EH (cell line): Measurements from ENCODE around the gene RWDD1.
"Not testable (repeated sequence)": the region's sequence is repeated elsewhere in the genome, so short reads cannot be mapped to it uniquely, and the experiment has no call there.

ENCODE experiments used
- DNase-seq: peaks from one replicate; pipeline ENCODE4 v3.0.0-alpha.2; 2015; ENCODE audit warnings: low read depth

RWDD1 gene

GRCh38 chr6:116560130-116560529 is 11.2 kb upstream of the RWDD1 start:
- no peak for DNase-seq

- peak; percentile 79 for DNase-seq
Measured at GRCh38 chr6:116561377-116562018, 9.8 kb upstream of the RWDD1 start.

GRCh38 chr6:116562019-116562403 is 9.3 kb upstream of the RWDD1 start:
- no peak for DNase-seq

- peak; percentile 41 for DNase-seq
Measured at GRCh38 chr6:116562614-116563013, 8.7 kb upstream of the RWDD1 start.

- no peak for DNase-seq
Measured at GRCh38 chr6:116563830-116564229, 7.5 kb upstream of the RWDD1 start.

- DNase-seq: peak; percentile 90
Measured at GRCh38 chr6:116564311-116564710, 7.0 kb upstream of the RWDD1 start.

- peak; percentile 52 for DNase-seq
Measured at GRCh38 chr6:116564921-116565872, 6.1 kb upstream of the RWDD1 start.

- DNase-seq: peak; percentile 63
Measured at GRCh38 chr6:116568111-116568510, 3.2 kb upstream of the RWDD1 start.

GRCh38 chr6:116568821-116569755 is 2.2 kb upstream of the RWDD1 start:
- no peak for DNase-seq

- DNase-seq: no peak
Measured at GRCh38 chr6:116571683-116572000, 338 bp downstream of the RWDD1 start.

- DNase-seq: peak; percentile 62
Measured at GRCh38 chr6:116572162-116572561, 858 bp downstream of the RWDD1 start.

GRCh38 chr6:116575227-116575626 is 3.9 kb downstream of the RWDD1 start:
- no peak for DNase-seq

GRCh38 chr6:116577486-116577885 is 6.2 kb downstream of the RWDD1 start:
- DNase-seq: no peak

GRCh38 chr6:116578335-116578734 is 7.0 kb downstream of the RWDD1 start:
- no peak for DNase-seq

GRCh38 chr6:116579143-116579542 is 7.8 kb downstream of the RWDD1 start:
- DNase-seq: peak; percentile 28

- DNase-seq: peak; percentile 86
Measured at GRCh38 chr6:116580198-116580597, 8.9 kb downstream of the RWDD1 start.

- DNase-seq: no peak
Measured at GRCh38 chr6:116586276-116586675, 15.0 kb downstream of the RWDD1 start.

- DNase-seq: no peak
Measured at GRCh38 chr6:116586738-116587137, 15.4 kb downstream of the RWDD1 start.

- no peak for DNase-seq
Measured at GRCh38 chr6:116595247-116595646, 23.9 kb downstream of the RWDD1 start.

GRCh38 chr6:116596815-116597214 is 25.5 kb downstream of the RWDD1 start:
- DNase-seq: peak; percentile 48

GRCh38 chr6:116603916-116604315 is 32.6 kb downstream of the RWDD1 start:
- DNase-seq: not testable (repeated sequence)

GRCh38 chr6:116604868-116605267 is 33.6 kb downstream of the RWDD1 start:
- not testable (repeated sequence) for DNase-seq
